ENCODE results near the gene HMX3.

- no peak for TF ChIP-seq CTCF (IDR thresholded peaks at IDR 0.05; ENCODE audit: low read length)
- TF ChIP-seq EZH2 (IDR thresholded peaks at IDR 0.05; ENCODE audit: borderline replicate concordance, low read length) = no peak
These were observed 30.8 kb downstream of the HMX3 start for GRCh38 chr10:123166618-123167017.
